Neural crest cell (in vitro differentiated cells): ENCODE measurements around the gene ZNF536. TPM values are rescaled to one million over a fixed set of nuclear protein-coding genes. Genes with fewer than 3 reads are reported as not detected.
"Not testable (repeated sequence)": the region's sequence is repeated elsewhere in the genome, so short reads cannot be mapped to it uniquely, and the experiment has no call there.

ENCODE experiments used
- DNase-seq: peaks from one replicate; pipeline ENCODE4 v3.0.0; 2021; ENCODE audit warnings: low read depth, mixed read lengths, low spot score
- H3K27ac Mint-ChIP-seq: one replicate; pipeline ENCODE4 v1.8.0; 2021; ENCODE audit warnings: mild to moderate bottlenecking, mixed read lengths; ENCODE audit not compliant: unreplicated experiment
- H3K27me3 Mint-ChIP-seq: 2 replicates; pipeline ENCODE4 v1.8.0; 2021; ENCODE audit warnings: low read depth, mild to moderate bottlenecking, mixed read lengths
- H3K36me3 Mint-ChIP-seq: 2 replicates; pipeline ENCODE4 v1.8.0; 2021; ENCODE audit warnings: low read depth, mild to moderate bottlenecking, mixed read lengths
- H3K4me1 Mint-ChIP-seq: 2 replicates; pipeline ENCODE4 v1.8.0; 2021; ENCODE audit warnings: mixed read lengths
- H3K4me3 Mint-ChIP-seq: one replicate; pipeline ENCODE4 v1.8.0; 2021; ENCODE audit warnings: mild to moderate bottlenecking, mixed read lengths
- H3K9me3 Mint-ChIP-seq: 2 replicates; pipeline ENCODE4 v1.8.0; 2021; ENCODE audit warnings: mixed read lengths
- CTCF ChIP-seq: fragments of 200-600 bp; sonication (generic); conservative IDR thresholded peaks from 2 replicates; pipeline ENCODE4 v1.5.0; 2021; ENCODE audit warnings: antibody characterized with exemption, mild to moderate bottlenecking
- total RNA-seq: library from RNA; stranded (reverse); gene quantifications from 2 replicates; pipeline ENCODE4 v1.2.1, GENCODE V29; 2021

ZNF536 gene
- total RNA-seq, 1 donor from 2014 or later: 22.0 TPM

GRCh38 chr19:30452931-30453330 lies 80.7 kb downstream of the ZNF536 start:
- Mint-ChIP-seq H3K9me3 (no peaks in the 10 kb centered on the region), H3K27ac (no peak overlapping the region), H3K4me3 (no peak overlapping the region), H3K36me3 (no peaks in the 10 kb centered on the region), H3K4me1 (peaks cover 41% of the 10 kb centered on the region), H3K27me3 (no peaks in the 10 kb centered on the region)
- DNase-seq: no peak
- TF ChIP-seq CTCF: no peak

DNA sequence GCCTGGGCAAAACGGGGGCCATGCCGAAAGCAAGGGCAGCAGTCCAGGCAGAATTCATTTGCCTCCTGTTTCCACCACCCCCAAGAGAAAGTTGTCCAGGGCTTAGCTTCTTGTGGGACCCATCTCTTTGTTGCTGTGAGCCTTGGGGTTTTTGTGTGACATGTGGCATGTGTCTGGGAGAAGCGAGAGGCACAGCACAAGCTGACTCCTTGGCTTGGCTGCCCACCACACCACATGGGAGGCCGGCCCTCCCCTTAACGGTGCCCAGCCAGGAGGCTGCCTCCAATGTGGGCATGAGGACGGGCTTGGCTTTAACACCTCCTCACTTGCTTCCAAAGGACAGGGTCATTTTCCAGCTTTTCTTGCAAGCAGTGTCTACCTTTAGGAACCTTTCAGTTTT lies 81.6 kb downstream of the ZNF536 start:
- DNase-seq: no peak
- Mint-ChIP-seq H3K4me1 (peaks cover 33% of the 10 kb centered on the region), H3K27me3 (no peaks in the 10 kb centered on the region), H3K36me3 (no peaks in the 10 kb centered on the region), H3K4me3 (no peak overlapping the region), H3K27ac (no peak overlapping the region), H3K9me3 (no peaks in the 10 kb centered on the region)
- no peak for TF ChIP-seq CTCF

DNA sequence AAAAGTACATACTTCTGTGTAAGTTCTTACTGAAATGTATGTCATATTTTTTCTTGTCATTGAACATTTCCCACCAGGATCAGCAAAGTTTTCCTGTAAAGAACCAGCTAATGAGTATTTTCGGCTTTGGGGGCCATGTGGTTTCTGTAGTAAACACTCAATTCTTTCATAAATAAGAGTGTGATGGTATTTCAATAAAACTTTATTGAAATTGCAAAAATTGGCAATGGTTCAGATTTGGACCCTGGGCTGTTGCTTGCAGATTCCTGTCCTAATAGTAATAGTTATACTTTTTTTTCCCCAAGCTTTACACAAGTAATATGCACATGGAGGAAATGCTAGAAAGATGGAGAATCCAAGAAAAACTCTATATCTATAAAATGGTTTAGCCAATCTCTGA lies 83.7 kb downstream of the ZNF536 start:
- Mint-ChIP-seq H3K27ac (no peak overlapping the region), H3K9me3 (no peaks in the 10 kb centered on the region), H3K36me3 (no peaks in the 10 kb centered on the region), H3K4me3 (no peak overlapping the region), H3K27me3 (no peaks in the 10 kb centered on the region), H3K4me1 (peaks cover 19% of the 10 kb centered on the region)
- no peak for TF ChIP-seq CTCF
- DNase-seq: no peak

GRCh38 chr19:30457484-30457883 lies 85.3 kb downstream of the ZNF536 start:
- no peaks in the 10 kb centered on the region for H3K36me3 Mint-ChIP-seq
- H3K9me3 Mint-ChIP-seq: no peaks in the 10 kb centered on the region
- DNase-seq: no peak
- TF ChIP-seq CTCF: no peak
- peaks cover 9% of the 10 kb centered on the region for H3K4me1 Mint-ChIP-seq
- peak overlapping the region; percentile 67 for H3K27ac Mint-ChIP-seq
- H3K4me3 Mint-ChIP-seq: no peak overlapping the region
- no peaks in the 10 kb centered on the region for H3K27me3 Mint-ChIP-seq

DNA sequence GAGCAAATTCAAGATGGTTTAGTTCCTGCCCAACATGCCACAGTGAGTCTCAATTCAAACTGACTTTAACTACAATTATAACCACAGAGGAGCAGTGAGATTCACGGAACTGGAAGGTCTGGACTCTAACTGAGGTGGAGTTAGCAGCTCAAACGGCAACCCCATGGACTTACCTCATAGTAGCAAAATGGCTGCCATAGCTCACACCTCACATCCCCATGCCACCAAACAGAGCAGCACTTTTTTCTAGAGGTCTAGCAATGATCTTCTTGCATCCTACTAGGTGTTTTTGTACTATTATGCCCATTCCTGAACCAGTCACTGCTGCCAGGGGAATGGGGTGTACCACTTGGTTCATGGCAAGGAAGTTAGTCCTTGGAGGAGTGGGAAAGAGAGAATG lies 87.7 kb downstream of the ZNF536 start:
- TF ChIP-seq CTCF: no peak
- Mint-ChIP-seq H3K4me1 (peaks cover 5% of the 10 kb centered on the region), H3K4me3 (no peak overlapping the region), H3K27ac (no peak overlapping the region), H3K36me3 (no peaks in the 10 kb centered on the region), H3K27me3 (no peaks in the 10 kb centered on the region), H3K9me3 (no peaks in the 10 kb centered on the region)
- no peak for DNase-seq

- Mint-ChIP-seq H3K4me1 (peaks cover 5% of the 10 kb centered on the region), H3K9me3 (peaks cover 3% of the 10 kb centered on the region), H3K36me3 (peaks cover 3% of the 10 kb centered on the region), H3K27ac (no peak overlapping the region), H3K4me3 (no peak overlapping the region), H3K27me3 (no peaks in the 10 kb centered on the region)
- no peak for TF ChIP-seq CTCF
- no peak for DNase-seq
These were observed 92.0 kb downstream of the ZNF536 start for GRCh38 chr19:30464162-30464561.

GRCh38 chr19:30466598-30466997 lies 94.4 kb downstream of the ZNF536 start:
- not testable (repeated sequence) for H3K9me3 Mint-ChIP-seq, H3K27ac Mint-ChIP-seq, DNase-seq, H3K27me3 Mint-ChIP-seq, H3K4me1 Mint-ChIP-seq, H3K4me3 Mint-ChIP-seq, H3K36me3 Mint-ChIP-seq
